ENCODE data around the gene BBX. TPM values are rescaled to one million over a fixed set of nuclear protein-coding genes. Genes with fewer than 3 reads are reported as not detected.

The BBX gene
- total and polyA plus RNA-seq, 2 of the 13 experiments (the other 11 are each of a cell fraction or from before 2014, with no cell fraction given): 13.7 to 23.2 TPM

GRCh38 chr3:107488942-107489341 is 33.8 kb upstream of the BBX start (continued):
- peak; percentile 79 for TF ChIP-seq GATAD2A (CRISPR knock-in tag; IDR thresholded peaks at IDR 0.05)
- TF ChIP-seq AHR (CRISPR knock-in tag; IDR thresholded peaks at IDR 0.05): no peak
- 0 out of 2 replicates have a peak, but pooled peaks have one; percentile 26 for TF ChIP-seq SOX13 (IDR thresholded peaks at IDR 0.05)
- peak in 1 of 2 experiments; percentile 70; a peak in 1 of 4 replicates for TF ChIP-seq SOX13 (CRISPR knock-in tag; conservative IDR thresholded peaks at IDR 0.05 in 1 of 2, IDR thresholded peaks at IDR 0.05 in 1 of 2)
- TF ChIP-seq ZNF451 (CRISPR knock-in tag; IDR thresholded peaks at IDR 0.05): no peak

- BruUV-seq (replicated peaks): no TSS peak
- Histone ChIP-seq H3K4me1 (ENCODE audit: insufficient read depth, low read length) (peaks cover 14% of the 10 kb centered on the region), H3K4me3 (replicated peaks in 1 of 3; ENCODE audit: insufficient read depth in 1 of 3, low read depth in 2 of 3, low read length in 3 of 3) (no peak overlapping the region), H3K9ac (ENCODE audit: insufficient read depth, low read depth, low read length) (no peak overlapping the region), H3K27me3 (ENCODE audit: control insufficient read depth in 1 of 2, insufficient read depth in 2 of 2, low read length in 2 of 2) (no peaks in the 10 kb centered on the region), H3K9me3 (ENCODE audit: low read length) (no peaks in the 10 kb centered on the region), H3K36me3 (replicated peaks in 1 of 2; ENCODE audit: control insufficient read depth in 1 of 2, insufficient read depth in 2 of 2, low read length in 2 of 2) (no peaks in the 10 kb centered on the region), H2AFZ (ENCODE audit: low read length) (no peak overlapping the region), H4K20me1 (ENCODE audit: insufficient read depth, low read length) (no peaks in the 10 kb centered on the region), H3K4me2 (ENCODE audit: low read depth, low read length) (no peak overlapping the region), H3K79me2 (ENCODE audit: insufficient read depth, low read length) (no peaks in the 10 kb centered on the region), H3K27ac (ENCODE audit: extremely low read length, insufficient read depth, low read length) (no peak overlapping the region)
- intact Hi-C loops (cut with micrococcal nuclease; ENCODE audit: unreplicated experiment): no loop called here
- CTCF ChIA-PET (ENCODE audit: low intra/inter-chr PET ratio, low total read pairs): no interaction called here
- WGBS (ENCODE audit: low lambda C conversion rate): 22% methylated on average over 1 of the region's 1 CpG
- no peak for DNase-seq (ENCODE audit: low spot score)
- in situ Hi-C loops (cut with HindIII; ENCODE audit: extremely low pct_ligation_motif_present, low pct_unique_long_range_greater_than_20kb): no loop called here
- TF ChIP-seq ZC3H4 (CRISPR knock-in tag; IDR thresholded peaks at IDR 0.05; ENCODE audit: borderline replicate concordance): no peak
- no peak for TF ChIP-seq KLF12 (CRISPR knock-in tag; IDR thresholded peaks at IDR 0.05; ENCODE audit: borderline replicate concordance)
- no peak for TF ChIP-seq ZNF816 (CRISPR knock-in tag; IDR thresholded peaks at IDR 0.05; ENCODE audit: borderline replicate concordance)
- no peak for TF ChIP-seq CTCF (CRISPR knock-in tag; IDR thresholded peaks at IDR 0.05)
- no peak for TF ChIP-seq ZBTB49 (CRISPR knock-in tag; IDR thresholded peaks at IDR 0.05; ENCODE audit: borderline replicate concordance)
- no peak for TF ChIP-seq ISX (CRISPR knock-in tag; conservative IDR thresholded peaks at IDR 0.05)
- TF ChIP-seq MZF1 (CRISPR knock-in tag; IDR thresholded peaks at IDR 0.05; ENCODE audit: borderline replicate concordance): no peak
- no peak for TF ChIP-seq AKNA (CRISPR knock-in tag; IDR thresholded peaks at IDR 0.05; ENCODE audit: borderline replicate concordance)
- ATAC-seq: no peak
- POLR2A ChIA-PET: no interaction called here
- no peak for FAIRE-seq
Measured at GRCh38 chr3:107493134-107493533, 29.6 kb upstream of the BBX start.
